Testis (tissue), 3 donors: Measurements from ENCODE around the gene STAC. TPM values are rescaled to one million over a fixed set of nuclear protein-coding genes. Genes with fewer than 3 reads are reported as not detected.
A peak's percentile ranks its signal among the peaks of the same experiment; 100 is the strongest.

ENCODE experiments used
- DNase-seq: peaks from one replicate; pipeline ENCODE4 v3.0.0-alpha.2; 2019
- H3K27ac ChIP-seq, 2 donors: fragments of 200-600 bp; sonication (generic); one replicate each; pipeline ENCODE4 v1.5.1; 2019
- H3K27me3 ChIP-seq: fragments of 200-600 bp; sonication (generic); one replicate; pipeline ENCODE4 v1.5.1; 2019
- H3K36me3 ChIP-seq: fragments of 200-600 bp; sonication (generic); one replicate; pipeline ENCODE4 v1.5.1; 2017; ENCODE audit warnings: low read depth; ENCODE audit errors: missing control alignments
- H3K4me1 ChIP-seq: fragments of 200-600 bp; sonication (generic); one replicate; pipeline ENCODE4 v1.5.1; 2019
- H3K4me3 ChIP-seq, 2 donors: fragments of 200-600 bp; sonication (generic); one replicate each; pipeline ENCODE4 v1.5.1; 2017 to 2019
- H3K9me3 ChIP-seq: fragments of 200-600 bp; sonication (generic); one replicate; pipeline ENCODE4 v1.5.1; 2017
- POLR2A ChIP-seq: fragments of 450-650 bp; IDR thresholded peaks from one replicate; pipeline ENCODE4 v1.6.1; 2017; ENCODE audit warnings: antibody characterized with exemption, mild to moderate bottlenecking, moderate library complexity
- WGBS, 2 donors: methylation state at CpG; one replicate each; pipeline ENCODE4 v1.1.5; 2018; 5-methylcytosine and 5-hydroxymethylcytosine counted together
- intact Hi-C: fragments of 100-400 bp; cut with DNase I; formaldehyde crosslinking; loops from one replicate; pipeline ENCODE4 v1.15.1; 2023; ENCODE audit warnings: low total_unique reads
- polyA plus RNA-seq: library from polyadenylated mRNA; stranded (reverse); fragments of 350-450 nt; fragmentation: Illumina TruSeq; extraction: RNeasy Lipid Tissue Mini Kit (QIAGEN cat#74804); gene quantifications from one replicate; pipeline ENCODE4 v1.2.3, GENCODE V29; 2014; ENCODE audit warnings: low read depth, low replicate concordance; ENCODE audit not compliant: insufficient read depth
- total RNA-seq, 2 donors: library from RNA; depleted of rRNA; stranded (reverse); fragments of >200 nt; gene quantifications; one replicate each; pipeline ENCODE4 v1.2.3, GENCODE V29; 2016
- TF ChIP-seq, protein P1 (sequence below), 3 experiments: fragments of 450-650 bp in 2 of 3; fragments of 200-600 bp in 1 of 3; sonication (generic) in 1 of 3; IDR thresholded peaks; one replicate each; pipeline ENCODE4 v1.5.1; 2016 to 2019; ENCODE audit warnings: antibody characterized with exemption in 3 of 3, mild to moderate bottlenecking in 2 of 3, moderate library complexity in 1 of 3

Gene STAC
- total and polyA plus RNA-seq, 3 donors from 2014 or later, result 4.8 to 9.4 (median 7.1) TPM

DNA sequence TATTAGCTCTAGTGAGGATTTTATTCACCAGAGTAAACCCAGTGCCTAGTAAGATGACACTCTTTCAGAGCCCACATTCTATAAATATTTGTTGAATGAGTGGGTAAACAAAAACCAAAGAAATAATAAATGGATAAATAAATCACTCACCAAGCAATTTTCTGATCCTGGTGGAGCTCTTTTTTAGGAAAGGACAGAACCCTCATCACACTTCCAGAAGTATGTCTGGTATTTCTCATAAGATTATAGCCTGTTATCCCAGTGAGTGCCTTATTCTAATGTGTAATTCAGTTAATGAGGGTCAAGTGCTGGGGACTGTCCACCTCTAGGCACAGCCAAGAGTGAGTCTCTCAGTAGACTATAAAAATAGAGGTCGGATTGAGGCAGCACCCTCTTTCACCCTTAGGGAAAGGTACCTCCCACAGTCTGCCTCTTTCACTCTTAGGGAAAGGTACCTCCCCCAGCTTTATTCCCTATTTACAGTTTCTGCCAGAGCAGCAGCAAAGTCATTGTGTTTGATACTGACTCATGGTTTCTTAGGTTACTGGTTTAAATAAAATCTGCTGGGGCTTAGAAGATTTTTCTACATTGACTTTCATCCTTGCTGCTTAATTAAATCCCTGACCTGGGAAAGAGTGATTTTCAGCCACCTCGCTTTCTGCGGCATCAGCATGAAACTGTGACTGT is 145.0 kb downstream of the STAC start:
- no peaks in the 10 kb centered on the region for H3K9me3 ChIP-seq
- H3K4me1 ChIP-seq, result no peaks in the 10 kb centered on the region
- no peak for DNase-seq
- H3K27ac ChIP-seq, result no peak overlapping the region
- intact Hi-C loops, result no loop called here
- no peaks in the 10 kb centered on the region for H3K36me3 ChIP-seq
- 78 to 82% methylated on average over 3 of the region's 3 CpGs for WGBS, 2 donors
- TF ChIP-seq, protein P1, sequence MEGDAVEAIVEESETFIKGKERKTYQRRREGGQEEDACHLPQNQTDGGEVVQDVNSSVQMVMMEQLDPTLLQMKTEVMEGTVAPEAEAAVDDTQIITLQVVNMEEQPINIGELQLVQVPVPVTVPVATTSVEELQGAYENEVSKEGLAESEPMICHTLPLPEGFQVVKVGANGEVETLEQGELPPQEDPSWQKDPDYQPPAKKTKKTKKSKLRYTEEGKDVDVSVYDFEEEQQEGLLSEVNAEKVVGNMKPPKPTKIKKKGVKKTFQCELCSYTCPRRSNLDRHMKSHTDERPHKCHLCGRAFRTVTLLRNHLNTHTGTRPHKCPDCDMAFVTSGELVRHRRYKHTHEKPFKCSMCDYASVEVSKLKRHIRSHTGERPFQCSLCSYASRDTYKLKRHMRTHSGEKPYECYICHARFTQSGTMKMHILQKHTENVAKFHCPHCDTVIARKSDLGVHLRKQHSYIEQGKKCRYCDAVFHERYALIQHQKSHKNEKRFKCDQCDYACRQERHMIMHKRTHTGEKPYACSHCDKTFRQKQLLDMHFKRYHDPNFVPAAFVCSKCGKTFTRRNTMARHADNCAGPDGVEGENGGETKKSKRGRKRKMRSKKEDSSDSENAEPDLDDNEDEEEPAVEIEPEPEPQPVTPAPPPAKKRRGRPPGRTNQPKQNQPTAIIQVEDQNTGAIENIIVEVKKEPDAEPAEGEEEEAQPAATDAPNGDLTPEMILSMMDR (IDR thresholded peaks at IDR 0.05), result no peak
- TF ChIP-seq POLR2A, result no peak
- no peak overlapping the region for H3K4me3 ChIP-seq
- no peaks in the 10 kb centered on the region for H3K27me3 ChIP-seq

DNA sequence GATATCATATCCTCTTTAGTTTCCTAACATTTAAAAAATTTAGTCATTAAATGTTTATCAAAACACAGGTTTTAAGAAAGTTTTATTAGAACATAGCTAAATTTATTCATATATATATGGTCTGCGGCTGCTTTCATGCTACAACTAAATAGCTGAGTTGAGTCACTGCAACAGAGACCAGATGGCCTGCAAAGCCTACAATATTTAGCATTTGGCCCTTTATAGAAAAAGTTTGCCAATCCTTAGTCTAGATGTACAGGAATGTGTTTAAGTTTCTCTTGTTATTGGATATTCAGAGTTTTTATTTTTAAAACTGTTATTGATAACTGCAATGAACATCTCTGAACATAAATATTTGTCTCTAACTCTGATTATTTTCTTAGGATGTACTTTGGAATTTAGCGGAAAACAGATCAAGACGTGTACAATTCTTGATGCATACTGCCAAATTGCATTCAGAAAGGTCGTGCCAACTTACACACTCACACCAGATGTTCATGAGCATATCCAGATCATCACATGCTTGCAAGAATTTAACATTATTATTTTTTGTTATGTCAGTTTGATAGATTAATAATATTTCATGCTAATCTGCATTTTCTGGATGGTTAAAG is 157.9 kb downstream of the STAC start:
- 80 to 83% methylated on average over 4 of the region's 4 CpGs for whole genome bisulfite sequencing, 2 donors
- H3K9me3 ChIP-seq, result no peaks in the 10 kb centered on the region
- no peaks in the 10 kb centered on the region for H3K36me3 ChIP-seq
- H3K4me1 ChIP-seq, result no peaks in the 10 kb centered on the region
- no peaks in the 10 kb centered on the region for H3K27me3 ChIP-seq
- DNase-seq, result no peak
- H3K27ac ChIP-seq, result no peak overlapping the region
- intact Hi-C loops, result no loop called here
- H3K4me3 ChIP-seq, result no peak overlapping the region
- TF ChIP-seq POLR2A, result no peak
- TF ChIP-seq, protein P1 (IDR thresholded peaks at IDR 0.05), result no peak

DNA sequence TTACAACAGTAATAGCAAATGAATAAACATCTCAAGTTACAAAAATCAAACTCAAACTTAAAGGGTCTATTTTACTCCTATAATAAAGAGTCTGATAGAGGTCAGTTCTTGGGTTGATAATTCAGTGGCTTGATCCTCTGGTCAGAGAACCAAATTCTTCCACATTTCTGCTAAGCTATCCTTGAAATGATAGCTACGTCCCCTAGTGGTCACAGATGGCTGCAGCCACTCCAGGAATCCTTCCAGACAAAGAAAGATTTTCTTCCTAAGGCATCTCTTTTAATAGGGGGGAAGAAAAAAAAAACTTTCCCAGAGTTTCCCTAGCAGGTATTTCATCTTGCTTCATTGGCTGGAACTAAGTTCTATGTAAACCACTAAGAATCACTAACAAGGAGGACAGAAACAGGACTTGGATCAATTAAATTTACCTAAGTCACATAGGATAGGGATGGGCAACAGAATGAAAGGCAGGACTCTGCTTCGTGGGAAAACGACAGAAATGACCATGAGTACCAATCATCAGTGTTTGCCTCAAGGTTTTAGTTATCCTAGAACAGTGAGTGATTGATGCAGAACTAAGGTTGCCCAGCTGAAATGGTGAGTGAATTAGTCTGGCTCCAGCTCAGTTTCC is 160.7 kb downstream of the STAC start:
- no peaks in the 10 kb centered on the region for H3K9me3 ChIP-seq
- peak; percentile 40 for DNase-seq

DNA sequence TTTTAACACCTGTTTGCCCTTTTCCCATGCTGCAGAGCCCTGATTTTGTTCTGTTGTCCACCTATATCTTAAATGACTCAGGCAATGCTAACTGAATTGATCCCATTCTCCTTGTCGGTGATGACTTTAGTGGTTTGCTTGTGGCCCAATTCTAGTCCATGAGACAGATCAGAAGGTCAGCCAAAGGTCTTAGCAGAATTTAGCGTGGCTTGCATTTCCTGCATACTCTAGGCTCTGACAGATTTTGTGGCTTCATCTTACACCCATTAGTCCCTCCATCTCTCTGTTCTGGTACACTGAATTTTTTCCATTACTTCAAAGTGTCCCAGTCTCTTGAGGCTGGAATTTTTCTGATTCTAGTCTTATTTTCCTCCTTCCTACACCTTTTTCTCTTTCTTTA is 161.9 kb downstream of the STAC start:
- intact Hi-C loops, result no loop called here
- H3K9me3 ChIP-seq, result no peaks in the 10 kb centered on the region
- no peaks in the 10 kb centered on the region for H3K36me3 ChIP-seq
- 70 to 78% methylated on average over 2 of the region's 2 CpGs for WGBS, 2 donors
- TF ChIP-seq, protein P1 (IDR thresholded peaks at IDR 0.05), result no peak
- TF ChIP-seq POLR2A, result no peak
- H3K27ac ChIP-seq, result no peak overlapping the region
- no peak for DNase-seq
- H3K4me1 ChIP-seq, result peaks cover 2% of the 10 kb centered on the region
- H3K27me3 ChIP-seq, result no peaks in the 10 kb centered on the region
- H3K4me3 ChIP-seq, result no peak overlapping the region

More for the DNA sequence above, 160.7 kb downstream of the STAC start:
- Histone ChIP-seq H3K4me3 (no peak overlapping the region), H3K27me3 (no peaks in the 10 kb centered on the region), H3K27ac (no peak overlapping the region), H3K36me3 (no peaks in the 10 kb centered on the region), H3K4me1 (no peaks in the 10 kb centered on the region)
- TF ChIP-seq POLR2A, result no peak
- TF ChIP-seq, protein P1 (IDR thresholded peaks at IDR 0.05), result peak; percentile 15 to 74 (median 59)
- WGBS, 2 donors, result 54 to 62% methylated on average over 3 of the region's 3 CpGs
- intact Hi-C loops, result no loop called here
